Measurements from ENCODE around the gene PIEZO1.

DNA sequence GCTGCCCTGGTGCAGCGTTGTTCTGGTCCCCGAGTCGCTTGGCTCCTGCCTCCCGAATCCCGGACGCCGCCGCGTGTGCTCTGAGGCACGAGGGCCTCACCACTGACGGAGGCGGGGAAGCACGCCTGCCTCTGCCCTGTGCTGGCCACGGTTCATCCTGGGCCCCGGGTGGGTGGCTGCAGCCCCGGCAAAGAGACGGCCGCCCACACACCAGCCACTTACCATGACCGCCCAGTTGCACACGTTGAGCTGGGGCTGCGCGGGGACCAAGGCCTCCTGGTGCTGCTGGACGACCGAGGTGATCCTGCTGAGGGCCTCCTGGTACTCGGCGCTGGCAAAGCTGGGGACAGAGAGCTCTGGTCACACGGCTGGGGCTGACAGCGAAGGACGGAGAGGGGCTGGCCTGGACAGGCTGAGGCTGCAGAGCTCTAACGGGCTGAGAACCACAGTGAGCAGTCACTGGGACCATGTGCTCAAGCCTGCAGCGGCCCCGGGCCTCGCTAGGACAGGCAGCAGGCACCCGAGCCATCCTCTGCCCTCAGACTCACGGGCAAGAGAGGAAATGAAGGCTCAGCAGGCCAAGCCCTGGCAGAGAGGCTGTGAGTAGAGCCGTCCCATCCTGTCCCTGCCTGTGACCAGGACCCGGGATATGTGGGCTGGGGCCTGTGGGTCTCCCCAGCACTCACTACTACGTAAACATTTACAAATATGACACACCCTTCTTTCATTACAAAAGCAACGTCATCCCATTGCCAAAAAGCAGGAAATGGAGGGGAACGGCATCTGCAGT, 33.0 kb upstream of the PIEZO1 start:
- TF ChIP-seq CTCF (IDR thresholded peaks at IDR 0.05; ENCODE audit: low read depth, low read length, poor library complexity, severe bottlenecking) (no peak), EZH2phosphoT487 (IDR thresholded peaks at IDR 0.05; ENCODE audit: borderline replicate concordance, low read length) (no peak)

Measured in DOHH2 (cell line).